ENCODE measurements around the gene PLA2G15.
A peak's percentile ranks its signal among the peaks of the same experiment; 100 is the strongest.

- TF ChIP-seq CTCF (IDR thresholded peaks at IDR 0.05) = no peak
- peak in 1 of 2 donors; percentile 13 for TF ChIP-seq POLR2A (IDR thresholded peaks at IDR 0.05)
Observed at GRCh38 chr16:68257906-68258800, 13.0 kb downstream of the PLA2G15 start.
